Osteoblast (primary cell): Measurements from ENCODE around the gene SNAP25. TPM values are rescaled to one million over a fixed set of nuclear protein-coding genes. Genes with fewer than 3 reads are reported as not detected.

Source experiments
- DNase-seq: peaks from one replicate; pipeline ENCODE4 v3.0.0; 2011; ENCODE audit warnings: low spot score, mixed read lengths; ENCODE audit not compliant: insufficient read length; ENCODE audit errors: missing footprints
- H2AFZ ChIP-seq: 2 replicates; pipeline ENCODE4 v1.6.0; 2011; ENCODE audit warnings: mild to moderate bottlenecking, low read length
- H3K27ac ChIP-seq: 2 replicates; pipeline ENCODE4 v1.5.1; 2011; ENCODE audit warnings: mild to moderate bottlenecking, low read depth, low read length, moderate library complexity
- H3K27me3 ChIP-seq: 2 replicates; pipeline ENCODE4 v1.6.0; 2012; ENCODE audit warnings: mild to moderate bottlenecking, control low read depth, inconsistent platforms, low read length, moderate library complexity; ENCODE audit not compliant: insufficient read depth
- H3K36me3 ChIP-seq: 2 replicates; pipeline ENCODE4 v1.5.1; 2011; ENCODE audit warnings: mild to moderate bottlenecking, low read length, control low read depth, moderate library complexity; ENCODE audit not compliant: insufficient read depth
- H3K4me1 ChIP-seq: 2 replicates; pipeline ENCODE4 v1.5.1; 2011; ENCODE audit warnings: mild to moderate bottlenecking, low read length, control low read depth, moderate library complexity; ENCODE audit not compliant: insufficient read depth
- H3K4me2 ChIP-seq: 2 replicates; pipeline ENCODE4 v1.6.0; 2011; ENCODE audit warnings: mild to moderate bottlenecking, low read length; ENCODE audit not compliant: insufficient read depth
- H3K4me3 ChIP-seq: fragments of 200-600 bp; sonication (generic); 3 replicates; pipeline ENCODE4 v1.5.1; 2012; ENCODE audit warnings: mild to moderate bottlenecking, low read length, inconsistent platforms; ENCODE audit not compliant: insufficient read depth
- H3K79me2 ChIP-seq: 2 replicates; pipeline ENCODE4 v1.6.0; 2012; ENCODE audit warnings: mild to moderate bottlenecking, low read length, control low read depth, inconsistent platforms; ENCODE audit not compliant: insufficient read depth
- H3K9me3 ChIP-seq: 2 replicates; pipeline ENCODE4 v1.5.1; 2011; ENCODE audit warnings: low read depth, low read length, control low read depth
- H4K20me1 ChIP-seq: 2 replicates; pipeline ENCODE4 v1.6.0; 2012; ENCODE audit warnings: mild to moderate bottlenecking, low read length, control low read depth; ENCODE audit not compliant: insufficient read depth
- CTCF ChIP-seq: IDR thresholded peaks from 2 replicates; pipeline ENCODE4 v1.5.1; 2011; ENCODE audit warnings: mild to moderate bottlenecking, low read depth, low read length, moderate library complexity; ENCODE audit errors: extremely low read depth
- total RNA-seq: library from RNA; depleted of rRNA; stranded (reverse); fragments of >200 nt; gene quantifications from 2 replicates; pipeline ENCODE4 v1.2.3, GENCODE V29; 2012

SNAP25 gene
- total RNA-seq, 1 donor, result 1.8 TPM

- H2AFZ ChIP-seq, result peak overlapping the region; percentile 18
- DNase-seq, result no peak
- H3K27me3 ChIP-seq, result no peaks in the 10 kb centered on the region
- no peaks in the 10 kb centered on the region for H3K9me3 ChIP-seq
- H3K4me1 ChIP-seq, result peaks cover 25% of the 10 kb centered on the region
- H3K79me2 ChIP-seq, result no peaks in the 10 kb centered on the region
- no peak overlapping the region for H3K27ac ChIP-seq
- no peak overlapping the region for H3K4me2 ChIP-seq
- no peak for TF ChIP-seq CTCF
- no peaks in the 10 kb centered on the region for H4K20me1 ChIP-seq
- H3K4me3 ChIP-seq, result no peak overlapping the region
- H3K36me3 ChIP-seq, result no peaks in the 10 kb centered on the region
These were observed 103.7 kb downstream of the SNAP25 start for GRCh38 chr20:10322073-10323012.

- Histone ChIP-seq H3K27me3 (no peaks in the 10 kb centered on the region), H2AFZ (no peak overlapping the region), H3K9me3 (no peaks in the 10 kb centered on the region), H3K4me3 (no peak overlapping the region), H3K36me3 (no peaks in the 10 kb centered on the region), H4K20me1 (no peaks in the 10 kb centered on the region), H3K79me2 (no peaks in the 10 kb centered on the region), H3K4me2 (no peak overlapping the region), H3K27ac (no peak overlapping the region), H3K4me1 (peaks cover 30% of the 10 kb centered on the region)
- TF ChIP-seq CTCF, result no peak
- no peak for DNase-seq
These were observed 105.1 kb downstream of the SNAP25 start for GRCh38 chr20:10323729-10324128.

- H3K27me3 ChIP-seq, result no peaks in the 10 kb centered on the region
- H4K20me1 ChIP-seq, result no peaks in the 10 kb centered on the region
- H3K27ac ChIP-seq, result no peak overlapping the region
- H3K4me2 ChIP-seq, result no peak overlapping the region
- H3K4me1 ChIP-seq, result peaks cover 33% of the 10 kb centered on the region
- peak overlapping the region; percentile 39 for H2AFZ ChIP-seq
- no peaks in the 10 kb centered on the region for H3K9me3 ChIP-seq
- DNase-seq, result no peak
- no peak overlapping the region for H3K4me3 ChIP-seq
- H3K36me3 ChIP-seq, result no peaks in the 10 kb centered on the region
- no peaks in the 10 kb centered on the region for H3K79me2 ChIP-seq
- TF ChIP-seq CTCF, result no peak
These were observed 105.7 kb downstream of the SNAP25 start for GRCh38 chr20:10324198-10324847.

DNA sequence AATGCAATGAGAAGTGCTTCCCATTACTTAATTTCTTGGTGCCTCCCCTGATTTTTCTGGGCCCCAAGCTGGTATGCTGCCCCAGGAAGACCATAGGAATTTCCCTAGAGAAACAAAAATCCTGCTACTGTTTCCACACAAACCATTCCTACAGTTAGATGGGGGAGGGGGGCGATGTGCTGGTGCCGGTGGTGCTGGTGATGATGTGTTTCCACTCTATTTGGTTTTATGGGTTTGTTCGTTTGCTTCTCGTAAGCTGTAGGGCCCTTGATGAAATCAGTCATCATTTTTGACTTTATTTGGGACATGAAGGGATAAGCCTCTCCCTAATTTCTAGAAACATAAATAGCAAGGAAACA, 110.2 kb downstream of the SNAP25 start:
- Histone ChIP-seq H4K20me1 (no peaks in the 10 kb centered on the region), H3K9me3 (no peaks in the 10 kb centered on the region), H3K4me3 (peak overlapping the region; percentile 44), H3K36me3 (no peaks in the 10 kb centered on the region), H3K4me1 (peaks cover 25% of the 10 kb centered on the region), H3K27me3 (no peaks in the 10 kb centered on the region), H2AFZ (peak overlapping the region; percentile 29), H3K27ac (peak overlapping the region; percentile 9), H3K4me2 (peak overlapping the region; percentile 64), H3K79me2 (no peaks in the 10 kb centered on the region)
- no peak for TF ChIP-seq CTCF
- no peak for DNase-seq
